Activated CD8-positive, alpha-beta memory T cell treated with anti-CD3 and anti-CD28 coated beads, Interleukin-2, amount 50 U/mL, for 1 hour (primary cell): ENCODE results near the gene DECR2.
"Not testable (repeated sequence)": the region's sequence is repeated elsewhere in the genome, so short reads cannot be mapped to it uniquely, and the experiment has no call there.

ENCODE experiments used
- DNase-seq: peaks from one replicate; pipeline ENCODE4 v3.0.0-alpha.2; 2020; ENCODE audit errors: extremely low read depth

Gene DECR2, protein sequence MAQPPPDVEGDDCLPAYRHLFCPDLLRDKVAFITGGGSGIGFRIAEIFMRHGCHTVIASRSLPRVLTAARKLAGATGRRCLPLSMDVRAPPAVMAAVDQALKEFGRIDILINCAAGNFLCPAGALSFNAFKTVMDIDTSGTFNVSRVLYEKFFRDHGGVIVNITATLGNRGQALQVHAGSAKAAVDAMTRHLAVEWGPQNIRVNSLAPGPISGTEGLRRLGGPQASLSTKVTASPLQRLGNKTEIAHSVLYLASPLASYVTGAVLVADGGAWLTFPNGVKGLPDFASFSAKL

GRCh38 chr16:401468-402348, at the start of gene DECR2:
Gene DECR2 (plus strand): TSS chr16:401885. CDS start chr16:401964, 79 bp downstream.
- peak; percentile 93 for DNase-seq

GRCh38 chr16:352547-353403, 48.9 kb upstream of the DECR2 start, which contains the start of gene AXIN1:
Gene AXIN1 (minus strand): TSS chr16:352723. CDS start chr16:347025, 5,698 bp downstream.
- DNase-seq = peak; percentile 100

DNA sequence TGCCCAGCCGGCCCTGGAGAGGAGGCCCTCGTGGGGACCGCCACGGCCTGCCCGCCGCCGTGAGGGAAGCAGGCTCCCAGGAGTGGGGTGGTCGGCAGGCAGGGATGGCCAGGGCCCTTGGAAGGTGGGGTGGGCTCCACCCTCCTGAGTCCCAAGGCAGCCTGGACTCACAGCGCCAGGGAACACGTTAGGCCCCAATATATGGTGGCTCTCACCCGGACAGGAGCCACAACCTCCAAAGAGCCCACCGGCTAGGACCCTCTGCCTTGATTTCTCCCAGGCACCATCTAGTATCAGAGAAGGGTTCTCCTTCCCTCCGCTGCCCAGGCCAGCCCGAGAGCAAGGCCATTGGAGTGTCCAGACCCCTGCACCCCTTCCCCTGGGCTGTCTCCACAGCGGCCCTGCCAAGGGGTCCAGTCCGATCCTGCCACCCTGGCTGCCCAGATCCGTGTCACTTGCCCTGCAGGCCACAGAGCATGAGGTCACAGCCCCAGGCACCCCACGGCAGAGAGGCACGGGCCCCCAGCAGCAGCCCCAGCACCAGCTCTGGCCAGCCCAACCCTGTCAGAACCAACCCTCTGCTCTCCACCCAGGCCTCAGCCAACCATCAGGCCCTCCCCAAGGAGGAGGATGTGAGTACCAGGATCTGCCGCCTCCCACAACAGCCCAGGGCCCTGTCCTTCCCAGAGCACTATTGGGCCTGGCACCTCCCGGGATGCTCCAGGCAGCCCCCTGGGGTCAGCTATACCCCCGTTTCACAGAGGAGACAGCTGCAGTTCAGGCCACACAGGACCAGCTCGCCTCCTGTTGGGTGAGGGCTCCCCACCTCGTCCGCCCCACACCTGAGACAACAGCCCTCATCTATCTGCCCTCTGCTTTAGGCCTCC, 48.0 kb upstream of the DECR2 start:
- no peak for DNase-seq

GRCh38 chr16:354291-354881, 47.3 kb upstream of the DECR2 start:
- no peak for DNase-seq

- DNase-seq = no peak
These were observed 46.7 kb upstream of the DECR2 start for GRCh38 chr16:354971-355461.

DNA sequence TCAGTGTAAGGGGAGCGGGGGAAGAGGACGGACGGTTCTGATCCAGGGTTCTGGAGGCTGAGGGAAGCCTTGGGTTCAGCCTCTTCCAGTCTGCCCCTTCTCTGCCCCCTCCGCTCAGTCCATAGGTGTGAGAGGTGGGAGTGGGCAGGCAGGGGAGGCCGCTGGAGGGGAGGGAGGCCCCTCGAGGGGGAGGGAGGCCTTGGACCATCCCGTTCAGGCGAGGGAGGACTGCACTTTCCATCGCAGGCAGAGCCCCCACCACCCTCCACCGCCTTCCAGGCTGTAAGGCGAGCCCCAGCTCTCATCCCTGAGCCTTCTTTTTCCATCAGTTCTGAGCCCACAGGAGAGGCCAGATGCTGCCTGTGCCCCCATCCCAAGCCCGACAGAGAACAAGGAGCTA, 44.9 kb upstream of the DECR2 start:
- DNase-seq = no peak

DNA sequence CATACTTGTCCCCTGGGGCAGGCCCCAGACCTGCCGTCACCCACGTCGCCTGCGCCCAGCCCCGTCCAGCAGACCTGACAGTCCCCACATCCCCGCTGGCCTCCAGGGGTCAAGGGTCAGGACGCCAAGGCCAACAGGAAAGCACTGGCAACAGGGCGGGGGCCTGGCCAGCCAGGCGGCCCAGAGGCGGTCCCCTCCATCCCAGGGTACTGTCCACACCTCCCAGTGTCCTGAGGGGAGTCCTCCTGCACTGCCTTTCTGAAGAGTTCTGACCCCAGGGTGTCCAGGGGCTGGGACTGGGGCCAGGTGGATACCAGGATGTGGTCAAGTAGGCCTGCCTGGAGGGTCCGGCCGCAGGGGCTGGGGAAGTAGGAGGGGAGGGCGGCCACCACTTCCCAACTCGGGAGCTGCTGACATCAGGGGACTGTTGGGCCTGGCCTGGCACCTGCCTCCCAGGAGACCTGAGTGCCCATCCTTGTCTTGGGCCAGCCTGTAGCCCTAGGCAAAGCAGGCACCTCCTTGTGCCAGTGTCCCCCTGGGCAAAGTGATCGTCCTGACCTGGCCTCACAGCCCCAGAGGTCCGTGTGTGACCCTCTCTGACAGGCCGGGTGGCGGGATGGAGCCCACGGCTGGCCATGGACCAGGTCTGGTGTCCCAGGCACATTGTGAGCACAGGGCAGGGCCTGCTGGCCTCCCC, 42.5 kb upstream of the DECR2 start:
- DNase-seq = no peak

DNA sequence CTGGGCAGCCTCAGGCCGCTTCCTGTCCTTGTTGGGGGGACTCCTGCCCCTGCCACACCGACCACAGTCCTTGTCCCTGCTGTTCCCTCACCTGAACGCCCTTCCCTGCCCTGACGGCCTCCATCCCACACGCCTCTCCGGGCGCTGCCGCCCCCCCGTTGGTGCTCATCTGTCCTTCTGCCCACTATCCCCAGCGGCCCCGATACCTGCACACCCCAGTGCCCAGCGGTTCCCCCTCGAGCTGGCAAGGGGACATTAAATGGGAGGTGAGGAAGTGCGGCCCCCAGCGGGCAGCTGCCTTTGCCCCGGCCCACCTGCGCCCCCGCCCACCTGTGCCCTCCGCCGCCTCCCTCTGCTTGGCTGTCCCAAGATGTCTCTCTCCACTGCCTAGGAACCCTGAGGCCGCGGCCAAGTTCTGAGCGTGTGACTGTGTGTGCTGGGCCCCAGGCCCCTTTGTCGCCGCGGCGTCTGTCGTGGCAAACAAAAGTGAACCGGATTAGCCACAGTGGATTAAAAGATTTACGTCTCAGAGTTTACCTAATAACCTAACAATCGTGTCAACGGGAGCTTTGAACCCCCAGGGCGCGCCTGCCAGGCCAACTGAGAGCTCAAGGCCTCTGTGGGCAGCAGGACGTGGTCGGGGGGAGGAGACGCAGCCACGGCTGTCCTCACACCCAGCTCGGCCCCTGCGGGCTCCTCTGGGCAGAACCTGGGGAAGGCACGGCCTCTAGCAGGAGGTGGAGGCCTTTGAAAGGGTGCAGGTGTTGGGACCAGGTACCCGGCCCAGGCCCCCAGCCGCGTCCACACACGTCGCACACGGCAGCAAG, 41.6 kb upstream of the DECR2 start:
- no peak for DNase-seq

- DNase-seq = no peak
These were observed 40.9 kb upstream of the DECR2 start for GRCh38 chr16:360698-361336.

DNA sequence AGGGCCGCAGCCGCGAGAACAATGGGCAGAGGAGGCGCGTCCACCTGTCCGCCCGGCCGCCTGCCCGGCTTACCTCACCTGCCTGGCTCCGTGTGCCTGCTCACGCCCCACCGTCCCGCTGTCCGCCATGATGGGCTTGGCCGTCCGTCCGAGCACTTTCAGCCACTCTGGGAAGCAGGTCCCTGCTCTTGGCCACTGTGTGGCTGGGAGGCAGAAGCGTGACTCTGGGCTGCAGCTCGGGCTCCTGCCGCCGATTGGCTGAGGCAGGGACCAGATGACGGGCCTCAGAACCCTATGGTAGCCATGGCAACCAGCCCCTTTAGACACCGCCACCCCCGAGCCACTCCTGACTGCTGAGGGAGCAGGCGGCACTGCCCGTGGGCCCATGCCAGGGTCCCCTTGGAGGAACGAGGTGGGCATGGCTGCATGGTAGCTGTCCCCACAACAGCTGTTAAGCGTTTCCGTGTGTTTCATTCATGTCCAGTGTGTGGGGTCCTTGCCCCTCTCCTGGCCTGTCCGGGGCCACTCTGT, 40.3 kb upstream of the DECR2 start:
- no peak for DNase-seq

- no peak for DNase-seq
These were observed 39.6 kb upstream of the DECR2 start for GRCh38 chr16:361872-362701.

DNA sequence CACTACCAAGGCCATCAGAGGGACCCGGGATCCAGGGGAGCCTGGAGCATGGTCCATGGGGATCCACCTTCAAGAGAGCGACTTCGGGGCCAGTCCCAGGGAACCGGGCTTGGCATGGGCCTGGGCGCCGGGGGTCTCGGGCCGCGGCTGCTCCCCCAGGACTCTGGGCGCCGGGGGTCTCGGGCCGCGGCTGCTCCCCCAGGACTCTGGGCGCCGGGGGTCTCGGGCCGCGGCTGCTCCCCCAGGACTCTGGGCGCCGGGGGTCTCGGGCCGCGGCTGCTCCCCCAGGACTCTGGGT, 39.0 kb upstream of the DECR2 start:
- not testable (repeated sequence) for DNase-seq

DNA sequence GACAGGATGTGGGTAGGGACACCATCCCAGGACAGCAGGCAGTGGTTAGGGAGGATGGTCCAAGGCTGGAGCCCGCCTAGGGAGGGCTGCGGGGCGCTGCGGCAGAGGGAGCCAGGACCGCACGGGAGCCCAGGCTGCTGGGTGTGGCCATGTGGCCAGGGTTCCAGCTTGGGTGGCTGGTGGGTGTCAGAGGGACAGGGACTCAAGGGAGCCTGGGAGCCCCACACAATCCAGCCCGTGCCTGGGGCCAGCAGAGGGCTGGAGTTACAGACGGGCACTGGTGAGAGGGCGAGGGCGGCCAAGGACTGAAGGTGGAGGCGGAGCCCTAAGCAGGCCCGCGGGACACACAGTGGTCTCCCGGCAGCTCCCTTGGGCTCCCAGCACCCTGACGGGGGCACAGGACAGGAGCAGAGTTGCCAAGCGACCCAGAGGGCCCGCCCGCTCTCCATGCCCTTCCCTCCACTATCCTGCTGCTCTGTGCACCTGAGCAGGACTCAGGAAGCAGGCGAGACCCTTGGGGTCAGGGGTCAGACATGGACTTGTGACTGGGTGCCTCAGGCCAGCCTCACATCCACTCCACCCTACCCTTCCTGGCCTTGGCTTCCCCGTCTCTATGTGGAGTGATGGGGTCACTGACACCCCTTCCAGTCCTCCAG, 38.4 kb upstream of the DECR2 start:
- DNase-seq = no peak

DNA sequence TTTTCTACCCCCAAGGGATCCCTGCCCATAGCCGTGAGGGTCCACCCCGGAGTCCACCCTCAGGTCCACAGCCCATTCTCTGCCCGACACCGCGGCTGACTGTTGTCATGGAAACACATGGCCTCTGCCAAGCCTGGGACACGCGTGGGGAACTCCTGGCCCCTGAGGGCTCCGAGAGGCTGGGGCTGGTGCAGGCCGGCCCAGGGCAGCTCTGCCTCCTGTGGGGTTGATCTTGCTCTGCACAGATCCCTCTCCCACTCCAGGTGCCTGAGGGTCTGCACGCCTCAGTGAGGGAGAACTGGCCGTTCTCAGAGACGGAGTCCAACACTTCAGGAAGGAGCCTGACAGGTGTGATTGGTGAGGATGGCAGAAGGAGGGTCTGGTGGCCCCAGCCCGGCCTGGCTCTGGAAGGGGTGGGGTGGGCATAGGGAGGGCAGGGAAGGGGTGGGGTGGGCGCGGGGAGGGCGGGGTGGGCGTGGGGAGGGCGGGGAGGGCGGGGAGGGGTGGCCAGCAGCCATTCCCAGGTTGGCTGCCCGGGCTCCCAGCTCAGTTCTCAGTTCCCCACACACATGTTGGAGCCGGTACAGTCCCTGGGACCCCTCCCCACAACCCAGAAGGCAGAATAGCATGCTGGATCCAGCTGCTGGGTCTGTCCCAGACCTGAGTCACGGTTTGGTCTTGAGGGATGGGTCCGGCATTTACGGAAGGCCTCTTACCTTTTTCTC, 37.8 kb upstream of the DECR2 start:
- no peak for DNase-seq

- no peak for DNase-seq
These were observed 36.8 kb upstream of the DECR2 start for GRCh38 chr16:364595-365491.
